Pons (tissue), 1 donor: ENCODE results near the gene NFKB1.

Source experiments
- DNase-seq: peaks from one replicate; pipeline ENCODE4 v3.0.0-alpha.2; 2016; ENCODE audit warnings: low spot score

The NFKB1 gene

DNA sequence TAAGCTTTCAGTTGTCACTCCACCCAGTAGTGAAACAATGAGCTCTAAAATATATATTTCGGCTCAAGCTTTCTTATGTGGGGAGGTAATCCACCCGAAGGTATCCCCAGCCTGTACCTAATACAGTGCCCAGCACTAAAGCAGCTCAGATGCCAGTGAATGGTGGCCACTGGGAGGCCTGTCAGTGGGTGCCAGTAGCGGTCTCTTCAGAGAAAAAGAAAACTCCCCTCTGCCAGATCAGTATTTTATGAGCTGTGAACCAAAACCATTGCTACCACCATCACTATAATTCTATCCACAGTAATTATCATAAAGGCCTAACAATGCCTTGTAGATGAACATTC lies 835 bp upstream of the NFKB1 start:
- DNase-seq, result peak; percentile 77

DNA sequence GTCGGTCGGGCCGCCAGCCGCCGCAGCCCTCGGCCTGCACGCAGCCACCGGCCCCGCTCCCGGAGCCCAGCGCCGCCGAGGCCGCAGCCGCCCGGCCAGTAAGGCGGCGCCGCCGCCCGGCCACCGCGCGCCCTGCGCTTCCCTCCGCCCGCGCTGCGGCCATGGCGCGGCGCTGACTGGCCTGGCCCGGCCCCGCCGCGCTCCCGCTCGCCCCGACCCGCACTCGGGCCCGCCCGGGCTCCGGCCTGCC lies 213 bp downstream of the NFKB1 start:
- DNase-seq, result no peak

DNA sequence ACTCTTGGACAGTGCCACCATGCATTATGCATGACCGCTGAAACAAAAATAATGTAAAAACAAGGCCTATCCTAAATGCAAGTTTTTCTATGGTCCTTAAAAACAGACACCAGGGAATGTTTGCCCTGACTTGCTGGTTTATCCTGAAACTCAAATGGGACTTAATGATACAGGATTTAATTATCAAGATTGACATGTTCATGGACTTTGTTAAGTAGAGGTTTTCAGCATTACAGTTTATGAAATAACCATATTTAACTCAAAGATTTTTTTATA lies 1.3 kb downstream of the NFKB1 start:
- no peak for DNase-seq

DNA sequence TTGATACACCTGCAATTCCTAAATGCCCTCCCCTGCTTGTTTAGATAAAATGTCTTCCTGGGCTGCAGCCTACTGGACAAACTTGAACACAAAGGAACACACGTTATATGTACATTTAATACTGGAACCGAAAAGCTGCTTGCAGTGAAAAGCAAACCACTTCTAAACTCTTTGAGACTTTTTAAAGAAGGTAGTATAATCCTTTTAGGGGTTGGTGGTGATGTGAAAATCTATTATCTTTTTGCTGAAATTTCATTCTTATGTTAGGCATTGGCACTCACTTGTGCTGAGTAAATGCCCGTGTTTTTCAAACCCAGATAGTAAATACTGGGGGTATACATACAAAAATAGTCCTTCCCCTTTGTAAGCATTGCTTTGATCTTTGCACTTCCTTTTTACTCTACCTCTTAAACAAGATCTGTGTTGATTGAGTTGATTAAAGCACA lies 2.2 kb downstream of the NFKB1 start:
- no peak for DNase-seq

DNA sequence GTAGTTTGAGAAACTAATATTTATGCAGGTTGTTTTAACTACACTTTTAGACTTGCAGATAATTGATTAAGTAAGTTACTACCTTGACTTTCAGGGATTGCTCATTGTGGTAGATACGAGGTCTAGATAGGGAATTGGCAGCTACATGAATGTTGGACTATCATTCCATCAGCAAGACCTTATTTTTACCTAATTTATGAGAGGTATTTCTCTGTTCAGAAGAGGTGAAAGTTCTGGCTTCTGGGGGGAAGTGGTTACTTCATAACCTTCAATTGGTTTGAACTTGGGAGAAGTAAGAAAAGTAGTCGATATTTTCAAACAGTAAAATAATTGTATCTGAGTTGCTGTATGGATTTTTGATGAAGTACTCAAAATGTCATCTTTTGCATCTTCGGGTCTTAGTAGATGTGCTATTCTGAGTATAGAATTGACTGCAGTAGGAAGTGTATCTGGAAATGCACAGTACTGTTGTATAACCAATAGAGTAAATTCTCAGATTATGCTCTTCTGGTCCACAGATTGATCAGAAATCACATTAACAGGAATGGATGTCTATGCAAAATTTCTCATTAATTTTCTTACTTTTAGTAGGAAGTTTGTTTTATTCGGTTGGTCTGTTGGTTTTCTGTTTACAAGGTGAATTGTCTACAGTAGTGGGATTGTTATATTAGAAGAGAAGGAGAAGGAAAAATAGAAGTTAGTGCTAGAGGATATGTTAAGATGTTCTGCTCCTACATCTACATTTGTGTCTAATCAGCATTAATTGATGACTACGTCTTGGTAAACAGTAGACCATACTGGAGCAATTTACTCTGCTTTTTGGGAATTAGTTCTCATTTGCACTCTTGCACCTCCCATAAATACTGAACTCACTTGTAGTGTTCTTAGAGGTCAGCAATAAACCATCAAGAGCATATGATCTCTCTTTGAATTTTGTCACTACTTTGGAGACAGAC lies 3.0 kb downstream of the NFKB1 start:
- no peak for DNase-seq

DNA sequence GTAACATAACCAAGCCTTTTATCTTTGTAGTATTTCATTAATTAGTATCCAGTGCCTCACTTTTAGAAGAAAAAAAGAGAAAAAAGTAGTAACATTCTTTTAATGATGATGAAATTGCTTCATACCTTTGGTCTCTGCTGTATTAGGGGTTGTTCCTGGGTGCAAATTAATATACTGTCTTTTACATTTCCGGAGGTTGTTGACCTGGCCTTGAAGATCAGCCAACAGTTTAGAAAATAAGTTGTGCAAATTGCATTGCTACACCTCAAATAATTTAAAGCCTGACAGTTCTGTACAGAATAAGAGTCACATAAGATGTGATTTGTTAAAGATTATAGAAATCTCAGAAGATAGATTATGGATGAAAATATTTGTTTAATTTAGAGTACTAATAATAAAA lies 3.8 kb downstream of the NFKB1 start:
- DNase-seq, result no peak

DNA sequence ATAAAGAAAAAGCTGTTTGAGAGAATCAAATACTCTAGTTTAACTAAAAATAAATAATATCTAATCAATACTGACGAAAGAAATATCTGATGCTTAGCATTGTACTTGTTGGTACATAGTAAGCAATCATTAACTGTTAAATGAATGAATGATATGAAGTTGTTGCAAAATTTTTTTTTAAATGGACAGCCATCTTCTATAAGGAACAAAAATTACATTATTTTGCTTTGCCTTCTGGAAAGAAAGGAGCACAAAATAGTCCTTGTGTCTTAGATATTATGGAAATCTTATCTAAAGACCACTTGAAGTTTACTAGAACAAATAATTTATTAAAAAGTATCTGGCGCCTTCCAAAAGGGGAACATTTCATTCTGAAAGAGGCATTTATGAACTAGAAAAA lies 4.5 kb downstream of the NFKB1 start:
- DNase-seq, result no peak

DNA sequence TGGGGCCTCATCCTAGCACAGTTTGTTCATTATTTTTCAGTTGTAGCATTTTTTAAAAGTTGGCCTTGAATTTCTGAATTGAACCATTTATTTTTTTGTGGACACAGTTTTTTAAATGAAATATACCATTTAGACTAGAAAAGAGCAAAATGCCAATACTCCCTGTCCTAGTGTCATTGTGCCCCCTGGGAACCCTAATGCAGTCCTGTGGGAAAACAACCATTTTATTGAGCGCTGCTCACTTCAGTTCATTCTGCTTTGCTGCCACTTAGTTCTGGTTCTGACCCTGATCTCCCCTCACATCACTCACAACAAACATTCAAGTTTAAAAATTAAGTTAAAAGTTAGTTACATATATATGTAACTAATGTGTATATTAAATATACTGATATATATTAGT lies 5.4 kb downstream of the NFKB1 start:
- no peak for DNase-seq

DNA sequence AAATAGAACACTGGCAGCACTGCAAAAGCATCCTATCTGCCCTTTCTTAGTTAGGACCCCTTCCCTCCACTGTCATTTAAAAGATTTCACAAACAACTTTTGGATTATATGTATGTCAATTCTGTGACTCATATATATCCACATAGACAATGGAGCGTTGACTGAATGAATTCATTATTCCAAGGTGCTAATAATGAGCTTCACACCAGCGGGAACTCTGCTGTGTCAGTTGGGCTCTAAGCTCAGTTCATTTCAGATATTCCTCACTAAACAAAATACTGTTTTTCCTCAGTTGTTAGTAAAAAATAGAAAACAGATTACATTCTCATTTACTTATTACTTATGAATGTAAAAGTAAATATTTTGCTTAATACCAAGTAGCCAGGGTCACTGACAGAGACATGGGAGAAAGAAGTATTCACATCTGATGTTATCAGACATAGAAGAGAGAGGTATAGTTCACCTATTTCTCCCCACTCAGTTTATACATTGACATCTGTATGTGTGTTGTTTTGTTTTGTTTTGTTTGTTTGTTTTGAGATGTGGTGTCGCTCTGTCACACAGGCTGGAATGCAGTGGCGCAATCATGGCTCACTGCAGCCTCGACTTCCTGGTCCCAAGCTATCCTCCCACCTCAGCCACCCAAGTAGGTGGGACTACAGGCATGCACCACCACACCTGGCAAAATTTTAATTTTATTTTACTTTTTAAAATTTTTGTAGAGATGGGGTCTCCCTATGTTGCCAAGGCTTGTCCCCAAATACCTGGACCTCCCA lies 10.9 kb downstream of the NFKB1 start:
- DNase-seq, result peak; percentile 74

DNA sequence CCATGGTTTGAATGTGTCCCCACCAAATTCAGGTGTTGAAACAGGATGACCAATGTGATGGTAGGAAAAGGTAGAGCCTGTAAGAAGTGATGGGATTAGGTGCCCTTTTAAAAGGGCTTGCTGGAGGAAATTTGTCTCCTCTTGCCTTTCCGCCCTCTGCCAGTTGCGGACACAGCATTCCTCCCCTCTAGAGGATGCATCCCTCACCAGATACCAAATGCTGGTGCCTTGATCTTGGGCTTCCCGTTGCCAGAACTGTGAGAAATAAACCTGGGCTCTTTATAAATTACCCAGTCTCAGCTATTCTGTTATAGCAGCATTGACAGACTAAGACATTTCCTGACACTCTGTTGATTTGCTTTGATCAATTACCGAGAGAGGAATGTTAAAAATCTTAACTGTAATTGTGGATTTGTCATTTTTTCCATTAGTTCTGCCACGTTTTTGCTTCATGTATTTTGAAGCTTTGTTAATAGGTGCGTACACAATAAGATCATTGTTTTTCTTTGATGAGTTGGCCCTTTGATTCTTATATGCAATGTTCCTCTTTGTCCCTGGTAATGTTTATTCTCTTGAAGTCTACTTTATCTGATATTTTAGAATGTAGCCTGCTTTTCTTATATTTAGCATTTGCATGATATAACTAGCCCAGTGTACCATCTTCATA lies 13.3 kb downstream of the NFKB1 start:
- DNase-seq, result peak; percentile 79

DNA sequence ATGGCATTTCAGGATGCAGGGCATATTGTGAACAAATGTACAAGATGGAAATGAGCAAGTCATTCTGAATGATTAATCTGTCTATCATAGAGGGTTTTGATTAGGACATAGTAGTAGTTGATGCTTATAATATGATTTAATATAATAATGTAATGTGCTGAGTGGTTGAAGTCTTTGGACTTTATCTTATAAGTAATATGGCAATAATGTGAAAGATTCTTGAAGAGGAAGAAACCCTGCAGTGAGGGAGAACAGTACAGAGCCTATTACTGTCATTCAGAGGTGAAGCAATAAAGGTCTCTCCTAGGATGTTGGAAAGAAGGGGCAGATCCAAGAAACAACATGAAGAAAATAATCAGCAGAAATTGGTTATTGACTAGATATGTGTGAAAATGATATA lies 16.6 kb downstream of the NFKB1 start:
- DNase-seq, result no peak

DNA sequence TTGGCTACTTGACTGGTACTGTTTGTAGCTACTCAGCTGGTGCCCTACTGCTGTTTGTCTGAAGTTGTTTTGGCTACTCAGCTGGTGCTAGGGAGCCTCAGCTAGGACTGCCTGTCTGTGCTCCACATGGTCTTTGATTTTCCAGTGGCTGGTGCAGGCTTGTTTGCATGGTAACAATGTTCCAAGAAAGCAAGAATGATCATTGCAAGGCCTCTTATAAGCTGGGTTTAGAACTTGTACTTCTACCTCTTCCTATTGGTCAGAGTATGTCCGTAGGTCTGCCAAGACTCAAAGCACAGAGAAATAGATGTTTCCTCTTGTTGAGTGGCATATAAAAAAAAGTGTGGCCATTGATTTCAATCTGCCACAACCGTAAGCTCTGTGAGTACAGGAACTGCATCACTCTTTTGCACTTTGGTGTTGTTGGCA lies 17.6 kb downstream of the NFKB1 start:
- DNase-seq, result no peak

DNA sequence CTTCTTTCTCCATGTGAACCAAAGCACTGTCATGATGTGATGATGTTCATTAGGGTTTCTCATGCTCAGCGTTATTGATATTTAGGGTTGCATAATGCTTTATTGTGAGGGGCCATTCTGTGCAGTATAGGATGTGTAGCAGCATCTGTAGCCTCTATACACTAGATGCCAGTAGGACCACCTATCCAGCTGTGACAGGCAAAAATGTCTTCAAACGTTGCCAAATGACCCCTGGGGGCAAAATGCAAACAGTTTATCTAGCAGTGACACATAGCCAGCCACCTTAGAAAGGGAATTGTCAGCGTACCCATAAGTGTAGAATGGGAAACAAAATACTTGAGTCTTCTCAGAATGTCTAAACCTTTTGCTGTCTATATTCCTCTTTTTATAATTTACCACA lies 18.8 kb downstream of the NFKB1 start:
- no peak for DNase-seq

DNA sequence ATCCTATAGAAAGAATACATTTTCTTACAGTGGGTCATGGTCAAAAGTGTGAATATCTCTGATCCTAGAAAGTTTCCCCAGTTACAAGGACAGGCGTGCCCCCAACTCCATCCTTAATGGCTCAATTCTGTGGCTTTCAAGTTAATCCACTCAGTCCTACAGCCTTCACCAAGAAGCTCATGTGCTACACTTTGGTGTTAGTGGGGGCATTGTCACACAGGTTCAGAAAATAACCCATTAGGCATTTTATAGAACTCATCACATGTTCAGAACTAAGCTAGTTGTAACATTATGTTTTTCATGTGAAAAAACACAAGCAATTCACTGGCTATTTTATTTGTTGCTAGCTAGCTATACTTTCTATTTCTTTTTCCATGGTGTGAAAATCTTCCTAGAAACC lies 20.4 kb downstream of the NFKB1 start:
- DNase-seq, result no peak

DNA sequence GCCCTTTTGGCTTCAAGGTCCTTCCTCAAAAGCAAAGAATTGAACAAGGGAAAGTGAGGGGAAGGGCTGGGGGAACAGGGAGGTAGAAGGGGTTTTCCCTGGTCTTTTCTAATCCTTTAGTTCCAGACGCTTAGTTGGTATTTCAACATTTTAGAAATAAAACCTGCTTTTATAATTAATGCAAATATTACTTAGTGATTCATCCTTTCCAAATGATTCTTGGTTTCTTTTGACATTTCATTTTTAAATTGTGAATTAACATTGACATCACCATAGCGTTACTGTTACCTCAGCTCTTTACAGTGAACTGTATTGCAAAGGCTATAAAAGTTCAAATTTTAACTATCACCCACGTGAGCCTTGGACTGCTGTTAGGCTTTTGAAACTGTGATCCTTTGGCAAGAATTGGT lies 20.9 kb downstream of the NFKB1 start:
- DNase-seq, result no peak

DNA sequence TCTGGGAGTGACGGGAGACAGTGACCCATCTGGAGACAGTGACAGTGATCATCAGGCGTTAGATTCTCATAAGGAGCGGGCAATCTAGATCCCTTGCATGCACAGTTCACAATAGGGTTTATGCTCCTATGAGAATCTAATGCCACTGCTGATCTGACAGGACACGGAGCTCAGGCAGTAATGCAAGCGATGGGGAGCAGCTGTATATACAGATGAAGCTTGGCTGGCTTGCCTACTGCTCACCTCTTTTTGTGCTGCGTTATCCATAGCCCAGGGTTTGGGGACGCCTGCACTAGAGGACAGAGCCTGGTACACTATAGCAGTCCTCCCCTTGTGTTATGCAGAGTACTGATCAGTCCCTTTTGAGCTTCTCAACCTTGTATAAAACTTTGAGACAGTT lies 23.5 kb downstream of the NFKB1 start:
- no peak for DNase-seq

DNA sequence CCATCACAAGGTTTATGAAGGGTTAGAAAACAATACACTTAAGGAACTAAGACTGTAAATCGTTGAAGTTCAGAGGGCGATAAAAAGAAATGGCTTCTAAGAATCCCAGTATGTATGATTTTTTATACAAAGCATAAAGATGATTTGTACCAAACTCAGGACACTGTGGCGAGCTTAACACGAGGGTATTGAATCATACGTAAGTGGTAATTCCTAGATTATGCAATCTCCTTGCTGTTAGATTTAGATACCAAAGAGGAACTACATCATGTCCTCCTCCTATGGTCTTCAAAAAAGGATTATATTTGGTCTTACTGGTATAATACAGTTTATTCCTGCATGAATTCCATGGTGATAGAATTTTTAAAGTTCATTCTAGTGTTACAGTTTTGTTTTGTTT lies 23.9 kb downstream of the NFKB1 start:
- DNase-seq, result no peak

DNA sequence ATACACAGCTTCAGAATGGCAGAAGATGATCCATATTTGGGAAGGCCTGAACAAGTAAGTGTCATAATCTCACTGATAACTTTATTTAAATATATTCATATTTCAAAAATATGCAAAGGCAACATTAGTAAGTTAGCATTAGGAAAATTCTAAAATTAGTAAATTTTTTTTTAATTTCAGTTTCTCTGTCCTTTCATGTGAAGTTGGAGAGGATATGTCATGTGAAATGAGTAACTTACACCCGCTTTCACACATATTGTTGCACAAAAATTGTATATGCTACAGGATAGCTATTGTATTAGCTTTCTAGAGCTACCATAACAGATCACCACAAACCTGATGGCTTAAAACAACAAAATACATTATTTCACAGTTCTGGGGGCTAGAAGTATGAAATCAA lies 24.3 kb downstream of the NFKB1 start:
- DNase-seq, result no peak

DNA sequence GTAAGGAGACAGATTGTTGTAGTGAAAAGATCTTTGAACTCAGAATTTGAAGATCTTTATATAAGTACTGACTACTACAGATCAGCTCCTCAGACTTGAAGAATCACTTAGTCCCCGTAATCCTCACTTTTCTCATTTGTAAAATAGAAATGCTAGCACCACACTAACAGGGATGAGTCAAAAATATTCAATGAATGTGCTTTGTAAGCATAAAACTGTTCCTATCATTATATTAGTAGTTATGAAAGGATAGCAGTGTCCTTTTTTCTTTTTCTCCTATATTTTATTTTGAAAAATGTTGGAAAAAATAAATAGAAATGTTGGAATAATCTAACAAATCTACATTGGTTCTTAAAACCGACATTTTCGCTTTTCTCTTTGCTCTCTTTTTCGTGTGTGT lies 25.4 kb downstream of the NFKB1 start:
- DNase-seq, result no peak

DNA sequence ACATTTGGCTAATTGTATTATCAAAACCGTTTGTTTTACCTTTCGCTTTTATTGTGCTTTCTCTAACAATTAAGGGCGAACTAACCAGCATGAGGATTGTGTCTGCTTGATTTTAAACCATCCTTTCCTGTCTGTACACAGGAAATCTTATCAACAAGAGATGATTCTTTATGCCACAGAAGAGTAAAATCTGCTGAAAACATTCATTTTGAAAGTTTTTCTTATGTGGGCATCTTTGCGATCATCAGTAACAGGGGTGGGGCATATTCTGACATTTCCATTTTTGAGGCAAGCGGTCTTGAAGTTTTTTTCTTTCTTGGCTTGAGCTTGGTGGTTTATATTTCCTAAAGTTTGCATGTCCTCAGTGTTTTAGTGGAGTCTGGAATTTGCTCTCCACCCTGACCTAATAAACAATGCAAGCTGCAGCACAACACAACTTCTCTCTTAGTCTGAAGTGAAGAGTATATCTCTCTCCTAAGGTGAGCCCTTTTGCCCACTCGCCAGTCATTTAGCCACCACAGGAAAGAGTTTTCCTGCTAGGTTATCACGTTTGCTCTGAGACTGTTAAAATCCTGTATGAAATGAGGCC lies 26.6 kb downstream of the NFKB1 start:
- no peak for DNase-seq

DNA sequence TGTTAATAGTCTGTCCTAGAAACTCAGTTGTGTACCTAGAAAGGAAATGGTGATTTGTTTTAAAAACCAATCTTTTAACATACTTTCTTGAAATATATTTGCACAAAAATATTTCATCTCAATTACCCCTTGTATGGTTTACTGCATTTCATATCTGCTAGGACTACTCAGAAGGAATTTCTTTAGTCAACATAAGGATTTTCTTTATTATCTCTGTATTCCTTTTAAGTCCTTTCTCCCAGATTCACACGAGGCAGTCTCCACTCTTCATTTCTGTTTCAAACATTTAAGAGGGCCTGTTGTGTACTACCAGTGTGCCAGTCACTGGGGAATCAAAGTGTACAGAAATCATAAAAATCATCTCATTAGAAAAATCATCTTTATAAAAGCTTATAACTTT lies 28.8 kb downstream of the NFKB1 start:
- no peak for DNase-seq

DNA sequence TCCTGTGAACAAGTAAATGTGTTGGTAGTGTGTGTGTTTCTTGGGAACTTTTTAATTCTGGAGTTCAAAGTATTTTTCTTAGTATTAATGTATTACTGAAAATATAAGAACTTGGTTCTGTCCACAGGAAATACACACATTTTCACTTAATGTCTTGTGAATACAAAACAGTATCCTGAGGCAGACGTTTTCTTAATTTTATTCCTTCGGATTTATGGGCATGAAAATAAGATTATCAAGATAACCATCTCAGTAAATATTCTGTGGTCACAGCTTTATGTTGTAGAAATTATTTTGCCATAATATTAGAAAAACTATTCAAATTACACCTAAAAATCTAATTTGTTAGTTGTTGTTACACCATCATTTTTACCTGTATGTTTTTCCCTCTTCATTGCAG lies 29.8 kb downstream of the NFKB1 start:
- no peak for DNase-seq

DNA sequence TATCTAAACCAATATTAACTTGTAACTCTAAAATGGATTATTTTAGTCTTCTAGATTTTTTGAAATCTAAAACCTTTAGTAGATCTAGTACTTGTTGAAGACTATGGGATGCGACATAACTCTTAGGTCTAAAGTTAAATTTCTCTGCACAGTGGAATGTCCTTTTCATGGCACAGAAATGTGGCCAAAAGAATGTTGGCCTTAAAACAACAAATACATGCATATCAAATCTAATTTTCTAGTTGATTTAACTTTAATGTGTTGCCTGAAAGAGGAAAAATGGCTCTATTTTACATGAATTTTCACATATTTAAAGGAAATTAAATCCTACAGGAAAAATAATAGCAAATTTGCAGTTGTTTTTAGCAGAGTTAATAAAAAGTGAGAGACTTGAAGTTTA lies 30.3 kb downstream of the NFKB1 start:
- no peak for DNase-seq
